Stimulated activated CD8-positive, alpha-beta memory T cell treated with anti-CD3 and anti-CD28 coated beads, Interleukin-15, amount 100 ng/mL, for 1 hour (primary cell): Measurements from ENCODE around the gene LIME1.

Experiments
- DNase-seq: peaks from one replicate; pipeline ENCODE4 v3.0.0-alpha.2; 2020; ENCODE audit warnings: low read depth

LIME1 gene

GRCh38 chr20:63737945-63738686 lies 1.7 kb downstream of the LIME1 start:
- DNase-seq: no peak

- no peak for DNase-seq
Observed at GRCh38 chr20:63738687-63739129, 2.2 kb downstream of the LIME1 start.

- DNase-seq: no peak
Observed at GRCh38 chr20:63739130-63740069, 2.9 kb downstream of the LIME1 start, which contains the start of gene SLC2A4RG. Gene SLC2A4RG (plus strand): TSS chr20:63739776. CDS start chr20:63739913, 137 bp downstream.

GRCh38 chr20:63740070-63740626 lies 3.7 kb downstream of the LIME1 start:
- no peak for DNase-seq

GRCh38 chr20:63740627-63741353 lies 4.3 kb downstream of the LIME1 start:
- DNase-seq: no peak

GRCh38 chr20:63741354-63741675 lies 4.9 kb downstream of the LIME1 start:
- no peak for DNase-seq

- no peak for DNase-seq
Observed at GRCh38 chr20:63741676-63742380, 5.4 kb downstream of the LIME1 start.

- no peak for DNase-seq
Observed at GRCh38 chr20:63742381-63743024, 6.0 kb downstream of the LIME1 start.

- DNase-seq: no peak
Observed at GRCh38 chr20:63743210-63743970, 6.9 kb downstream of the LIME1 start.

- no peak for DNase-seq
Observed at GRCh38 chr20:63744158-63744557, 7.7 kb downstream of the LIME1 start.

GRCh38 chr20:63744574-63745423 lies 8.3 kb downstream of the LIME1 start:
- no peak for DNase-seq

GRCh38 chr20:63745424-63745805 lies 9.0 kb downstream of the LIME1 start:
- no peak for DNase-seq

GRCh38 chr20:63745961-63746731 lies 9.7 kb downstream of the LIME1 start:
- DNase-seq: no peak

GRCh38 chr20:63746751-63747315 lies 10.4 kb downstream of the LIME1 start:
- no peak for DNase-seq

- no peak for DNase-seq
Observed at GRCh38 chr20:63747622-63748069, 11.2 kb downstream of the LIME1 start.

GRCh38 chr20:63748070-63748933 lies 11.8 kb downstream of the LIME1 start:
- no peak for DNase-seq

GRCh38 chr20:63748934-63749270 lies 12.4 kb downstream of the LIME1 start:
- no peak for DNase-seq
